ENCODE measurements around the gene TMEM115.
A peak's percentile ranks its signal among the peaks of the same experiment; 100 is the strongest.

TMEM115 gene

GRCh38 chr3:50354186-50354764 is 5.0 kb downstream of the TMEM115 start:
- in situ Hi-C loops (cut with HindIII; ENCODE audit: low sequenced_read_pairs), result loop anchor here (5.0 kb wide), 1 partner anchor 253 kb away; no protein-coding TSS in a partner anchor
- H3K4me3 ChIP-seq (ENCODE audit: low read depth, low read length), result no peak overlapping the region
- DNase-seq (ENCODE audit: low read depth), result no peak
- no peak for TF ChIP-seq CTCF (IDR thresholded peaks at IDR 0.05; ENCODE audit: low read depth, low read length, missing control alignments)

DNA sequence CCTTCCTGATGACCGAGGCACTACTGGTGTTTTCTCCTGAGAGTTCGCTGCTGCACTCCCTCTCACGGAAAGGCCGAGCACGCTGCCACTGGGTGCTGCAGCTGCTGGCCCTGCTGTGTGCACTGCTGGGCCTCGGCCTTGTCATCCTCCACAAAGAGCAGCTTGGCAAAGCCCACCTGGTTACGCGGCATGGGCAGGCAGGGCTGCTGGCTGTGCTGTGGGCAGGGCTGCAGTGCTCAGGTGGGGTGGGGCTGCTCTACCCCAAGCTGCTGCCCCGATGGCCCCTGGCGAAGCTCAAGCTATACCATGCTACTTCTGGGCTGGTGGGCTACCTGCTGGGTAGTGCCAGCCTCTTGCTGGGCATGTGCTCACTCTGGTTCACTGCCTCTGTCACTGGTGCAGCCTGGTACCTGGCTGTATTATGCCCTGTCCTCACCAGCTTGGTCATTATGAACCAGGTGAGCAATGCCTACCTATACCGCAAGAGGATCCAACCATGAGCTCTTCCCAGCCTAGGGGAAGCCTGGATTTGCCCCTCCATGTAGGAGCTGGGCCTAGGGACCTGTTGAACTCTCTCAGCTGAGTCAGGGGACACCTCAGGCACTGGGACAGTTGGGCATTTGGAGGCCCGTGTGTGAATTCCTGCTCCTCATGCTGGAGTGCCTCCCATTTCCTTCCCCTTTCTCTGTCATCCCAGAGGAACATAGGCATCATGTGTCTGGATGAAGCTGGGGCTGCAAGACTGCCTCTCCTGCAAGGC is 5.9 kb downstream of the TMEM115 start:
- DNase-seq (ENCODE audit: low read depth), result no peak
- in situ Hi-C loops (cut with HindIII; ENCODE audit: low sequenced_read_pairs), result loop anchor here (5.0 kb wide), 1 partner anchor 254 kb away; no protein-coding TSS in a partner anchor
- no peak for TF ChIP-seq CTCF (IDR thresholded peaks at IDR 0.05; ENCODE audit: low read depth, low read length, missing control alignments)
- no peak overlapping the region for H3K4me3 ChIP-seq (ENCODE audit: low read depth, low read length)

GRCh38 chr3:50352781-50353180 is 6.5 kb downstream of the TMEM115 start:
- DNase-seq (ENCODE audit: low read depth), result no peak
- TF ChIP-seq CTCF (IDR thresholded peaks at IDR 0.05; ENCODE audit: low read depth, low read length, missing control alignments), result peak; percentile 31
- no peak overlapping the region for H3K4me3 ChIP-seq (ENCODE audit: low read depth, low read length)
- in situ Hi-C loops (cut with HindIII; ENCODE audit: low sequenced_read_pairs), result loop anchor here (5.0 kb wide), 1 partner anchor 255 kb away; no protein-coding TSS in a partner anchor

DNA sequence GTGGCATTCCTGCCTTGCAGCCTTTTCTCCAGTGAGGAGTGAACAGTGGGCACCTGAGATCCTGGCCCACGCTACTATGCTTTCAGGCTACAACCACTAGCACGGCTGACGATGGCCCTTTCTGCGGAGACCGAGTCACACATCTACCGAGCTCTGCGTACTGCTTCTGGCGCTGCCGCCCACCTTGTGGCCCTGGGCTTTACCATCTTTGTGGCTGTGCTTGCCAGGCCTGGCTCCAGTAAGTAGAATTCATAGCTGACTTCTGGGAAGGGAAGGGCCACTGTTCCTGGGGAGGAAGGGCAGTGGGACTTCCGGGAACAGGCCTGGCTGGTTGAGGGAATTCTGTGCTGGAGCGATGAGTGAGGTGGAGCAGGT is 8.0 kb downstream of the TMEM115 start:
- no peak for TF ChIP-seq CTCF (IDR thresholded peaks at IDR 0.05; ENCODE audit: low read depth, low read length, missing control alignments)
- in situ Hi-C loops (cut with HindIII; ENCODE audit: low sequenced_read_pairs), result loop anchor here (5.0 kb wide), 1 partner anchor 256 kb away; no protein-coding TSS in a partner anchor
- DNase-seq (ENCODE audit: low read depth), result no peak
- peak overlapping the region; percentile 83 for H3K4me3 ChIP-seq (ENCODE audit: low read depth, low read length)

- H3K4me3 ChIP-seq (ENCODE audit: low read depth, low read length), result peak within 1 kb of the TSS; percentile 83
- in situ Hi-C loops (cut with HindIII; ENCODE audit: low sequenced_read_pairs), result loop anchor here (5.0 kb wide), 1 partner anchor 257 kb away; no protein-coding TSS in a partner anchor
- DNase-seq (ENCODE audit: low read depth), result peak; percentile 74
- no peak for TF ChIP-seq CTCF (IDR thresholded peaks at IDR 0.05; ENCODE audit: low read depth, low read length, missing control alignments)
Measured at GRCh38 chr3:50350527-50351322, 8.6 kb downstream of the TMEM115 start, which contains the start of the genes CYB561D2 and NPRL2. CYB561D2 (plus strand) TSS chr3:50350862; CDS start chr3:50351434, 572 bp downstream. NPRL2 (minus strand) TSS chr3:50350775; CDS start chr3:50350652, 123 bp downstream.

- no peak for TF ChIP-seq CTCF (IDR thresholded peaks at IDR 0.05; ENCODE audit: low read depth, low read length, missing control alignments)
- in situ Hi-C loops (cut with HindIII; ENCODE audit: low sequenced_read_pairs), result loop anchor here (5.0 kb wide), 1 partner anchor 257 kb away; no protein-coding TSS in a partner anchor
- H3K4me3 ChIP-seq (ENCODE audit: low read depth, low read length), result peak overlapping the region; percentile 83
- DNase-seq (ENCODE audit: low read depth), result no peak
Measured at GRCh38 chr3:50350213-50350526, 9.2 kb downstream of the TMEM115 start.
